GM19468 (cell line): ENCODE data around the gene DDR1.

Experiments
- ATAC-seq: cut with Tn5 transposase; IDR thresholded peaks from one replicate; pipeline ENCODE4 v1.9.1; 2021; ENCODE audit warnings: mild to moderate bottlenecking, moderate library complexity, moderate number of reproducible peaks; ENCODE audit not compliant: unreplicated experiment; ENCODE audit errors: extremely low read depth

The DDR1 gene

GRCh38 chr6:30879684-30880427, 4.5 kb upstream of the DDR1 start:
- ATAC-seq, result no peak

GRCh38 chr6:30880698-30881252, 3.5 kb upstream of the DDR1 start:
- ATAC-seq, result no peak

GRCh38 chr6:30881392-30882203, 2.7 kb upstream of the DDR1 start:
- no peak for ATAC-seq

- ATAC-seq, result no peak
Measured at GRCh38 chr6:30882204-30882758, 2.0 kb upstream of the DDR1 start.

GRCh38 chr6:30882759-30883684, 1.3 kb upstream of the DDR1 start:
- ATAC-seq, result no peak

GRCh38 chr6:30884521-30885480, 482 bp downstream of the DDR1 start:
- ATAC-seq, result no peak

GRCh38 chr6:30885481-30885998, 1.2 kb downstream of the DDR1 start:
- no peak for ATAC-seq

GRCh38 chr6:30885999-30886896, 1.9 kb downstream of the DDR1 start:
- ATAC-seq, result no peak

GRCh38 chr6:30886897-30887255, 2.6 kb downstream of the DDR1 start:
- no peak for ATAC-seq

GRCh38 chr6:30887901-30888815, 3.8 kb downstream of the DDR1 start:
- no peak for ATAC-seq

- ATAC-seq, result no peak
Measured at GRCh38 chr6:30888816-30889495, 4.6 kb downstream of the DDR1 start.

GRCh38 chr6:30889496-30889885, 5.2 kb downstream of the DDR1 start:
- ATAC-seq, result no peak

GRCh38 chr6:30889921-30890645, 5.8 kb downstream of the DDR1 start:
- ATAC-seq, result no peak

GRCh38 chr6:30890646-30891449, 6.5 kb downstream of the DDR1 start:
- ATAC-seq, result no peak

- ATAC-seq, result no peak
Measured at GRCh38 chr6:30891450-30891723, 7.1 kb downstream of the DDR1 start.
